ENCODE data around the gene BAZ2B.
A peak's percentile ranks its signal among the peaks of the same experiment; 100 is the strongest.
"Not testable (repeated sequence)": the region's sequence is repeated elsewhere in the genome, so short reads cannot be mapped to it uniquely, and the experiment has no call there.

Gene BAZ2B

GRCh38 chr2:159616286-159616701 lies at the start of gene BAZ2B:
TSS of gene BAZ2B (minus strand) at chr2:159616548. CDS start at chr2:159478719, 137,829 bp downstream.
- peak; percentile 12 for DNase-seq

- DNase-seq = no peak
Observed at GRCh38 chr2:159661286-159661685, 44.9 kb upstream of the BAZ2B start.

DNA sequence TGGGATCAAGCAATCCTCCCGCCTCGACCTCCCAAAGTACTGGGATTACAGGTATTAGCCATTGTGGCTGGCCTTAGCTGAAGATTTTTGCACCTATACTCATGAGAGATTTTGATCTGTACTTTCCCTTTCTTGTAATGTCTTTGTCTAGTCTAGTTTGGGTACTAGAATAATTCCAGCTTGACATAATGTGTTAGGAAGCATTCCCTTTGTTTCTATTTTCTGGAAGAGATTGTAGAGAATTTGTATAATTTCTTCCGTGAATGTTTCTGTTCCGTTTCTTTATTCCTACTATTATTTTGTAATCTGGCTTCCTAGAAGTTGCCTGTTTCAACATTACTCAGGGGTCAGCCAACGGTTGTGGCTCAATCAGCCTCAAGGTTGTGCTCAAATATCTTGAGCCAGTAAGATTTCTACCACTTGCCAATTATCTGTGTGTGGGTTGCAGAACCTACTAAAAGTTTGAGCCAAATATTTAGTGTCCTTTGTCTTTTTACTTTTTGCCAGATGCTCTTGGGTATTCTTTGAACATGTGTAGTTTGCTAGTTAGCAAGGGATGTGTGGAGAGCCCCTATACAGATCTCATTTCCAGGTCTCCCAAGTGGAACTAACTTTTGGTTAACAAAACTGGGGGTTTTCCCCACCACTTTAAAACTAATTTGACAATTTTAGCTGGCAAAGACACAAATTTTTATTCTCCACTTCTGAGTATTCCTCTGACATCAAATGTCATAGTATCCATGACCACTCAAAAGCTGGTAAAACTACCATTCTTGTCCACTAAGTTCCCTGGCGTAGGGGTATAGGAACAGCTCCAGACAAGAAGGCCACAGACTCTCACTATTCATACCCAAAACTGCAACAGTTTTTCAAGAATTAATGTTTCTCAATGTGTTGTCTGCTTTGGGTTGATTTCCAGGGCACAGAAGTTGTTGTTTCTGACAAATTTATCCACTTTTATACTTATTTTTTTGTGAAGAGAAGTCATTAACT lies 42.8 kb upstream of the BAZ2B start:
- DNase-seq = no peak

DNA sequence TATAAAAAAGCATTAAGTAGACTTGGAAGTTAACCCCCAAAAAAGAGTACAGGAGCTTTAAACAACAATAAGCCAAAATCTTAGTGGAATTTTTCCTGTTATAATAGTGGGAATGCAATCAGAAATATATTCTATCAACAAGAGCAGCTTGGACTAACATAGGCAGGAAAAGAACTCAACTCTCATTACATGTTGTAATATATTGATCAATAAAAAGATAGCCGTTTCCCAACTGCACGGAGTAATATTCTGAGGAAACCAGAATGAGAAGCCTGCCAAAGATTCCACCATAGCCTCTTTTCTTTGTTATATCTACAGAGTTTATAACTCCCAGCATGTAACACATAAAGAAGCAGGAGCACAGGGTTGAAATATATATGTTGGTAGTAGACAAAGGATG lies 37.6 kb upstream of the BAZ2B start:
- no peak for DNase-seq

- no peak for DNase-seq
Observed at GRCh38 chr2:159651884-159652283, 35.5 kb upstream of the BAZ2B start.

- no peak for DNase-seq
Observed at GRCh38 chr2:159650574-159650973, 34.2 kb upstream of the BAZ2B start.

GRCh38 chr2:159648643-159649042 lies 32.3 kb upstream of the BAZ2B start:
- no peak for DNase-seq

DNA sequence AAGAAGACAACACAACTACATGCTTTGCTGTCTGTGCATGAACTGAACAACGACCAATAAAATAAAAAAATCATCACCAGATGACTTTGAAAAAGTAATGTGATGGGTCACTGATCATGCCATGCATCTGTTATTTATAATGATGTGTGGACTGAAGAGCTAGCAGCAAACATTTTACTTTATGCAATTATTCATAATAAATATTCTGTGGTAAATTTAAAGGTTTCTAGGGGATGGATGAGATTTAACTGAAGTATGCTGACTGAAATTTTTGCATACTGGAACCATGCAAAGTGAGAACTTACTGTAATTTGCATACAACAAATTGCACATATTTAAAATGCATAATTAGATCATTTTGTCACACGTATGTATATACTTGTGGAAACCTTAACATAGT lies 31.3 kb upstream of the BAZ2B start:
- DNase-seq = no peak

DNA sequence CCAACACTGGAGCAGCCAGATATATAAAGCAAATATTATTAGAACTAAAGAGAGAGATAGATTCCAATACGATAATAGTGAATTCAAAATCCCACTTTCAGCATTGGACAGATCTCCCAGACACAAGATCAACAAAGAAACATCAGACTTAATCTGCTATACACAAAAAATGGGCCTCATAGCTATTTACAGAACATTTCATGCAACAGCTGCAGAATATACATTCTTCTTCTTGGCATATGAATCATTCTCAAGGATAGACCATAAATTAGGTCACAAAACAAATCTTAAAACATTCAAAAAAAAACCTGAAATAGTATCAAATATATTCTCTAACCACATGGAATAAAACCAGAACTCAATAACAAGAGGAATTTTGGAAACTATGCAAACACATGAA lies 23.8 kb upstream of the BAZ2B start:
- no peak for DNase-seq

DNA sequence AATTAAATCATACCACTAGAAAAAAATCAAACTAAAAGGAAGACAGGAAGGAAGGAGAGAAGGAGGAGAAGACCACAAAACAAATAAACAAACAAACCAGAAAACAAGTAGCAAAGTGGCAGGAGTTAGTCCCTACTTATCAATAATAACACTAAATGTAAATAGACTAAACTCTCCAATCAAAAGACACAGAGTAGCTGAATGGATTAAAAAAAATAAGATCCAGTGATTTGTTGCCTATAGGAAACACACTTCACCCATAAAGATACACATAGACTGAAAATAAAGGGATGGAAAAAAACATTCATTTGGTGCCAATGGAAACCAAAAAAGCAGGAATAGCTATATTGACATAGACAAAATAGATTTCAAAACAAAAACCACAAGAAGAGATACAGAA lies 23.4 kb upstream of the BAZ2B start:
- no peak for DNase-seq

GRCh38 chr2:159639071-159639470 lies 22.7 kb upstream of the BAZ2B start:
- no peak for DNase-seq

- DNase-seq = no peak
Observed at GRCh38 chr2:159637988-159638501, 21.7 kb upstream of the BAZ2B start.

GRCh38 chr2:159637240-159637639 lies 20.9 kb upstream of the BAZ2B start:
- no peak for DNase-seq

DNA sequence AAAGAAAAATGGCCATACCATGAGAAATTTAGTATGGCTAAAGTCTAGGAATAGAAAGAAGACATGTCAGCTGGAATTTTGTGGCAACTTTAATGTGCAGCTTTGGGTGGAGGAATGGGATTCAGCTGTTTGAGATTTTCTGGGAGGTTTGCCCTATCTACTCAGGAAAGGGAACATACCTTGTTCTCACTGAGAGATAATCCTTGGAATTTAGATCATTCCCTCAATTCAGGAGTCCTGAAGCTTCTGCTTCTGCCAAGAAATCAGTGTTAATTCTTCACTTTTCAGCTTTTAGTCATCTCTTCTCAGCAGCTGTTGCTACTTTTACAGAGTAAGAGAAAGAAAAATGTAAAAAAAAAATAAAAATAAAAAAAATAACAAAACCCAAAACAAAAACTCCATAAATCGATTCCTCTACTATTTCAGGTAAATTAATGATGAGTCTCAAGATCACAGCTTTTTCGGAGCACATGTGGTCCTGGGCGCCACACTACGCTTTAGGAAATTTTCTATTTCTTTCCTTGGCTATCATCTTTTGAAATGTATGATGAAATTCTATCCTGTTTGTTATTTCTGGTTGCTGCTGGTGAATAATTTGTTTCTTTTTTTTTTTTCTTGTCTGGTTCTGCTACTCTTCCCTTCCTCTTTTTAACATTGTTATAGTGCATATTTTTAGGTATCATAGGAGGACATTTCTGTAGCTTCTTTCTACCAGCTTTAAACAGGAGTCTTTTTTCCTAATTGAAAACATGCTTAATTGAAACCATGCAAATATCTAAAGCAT lies 18.9 kb upstream of the BAZ2B start:
- no peak for DNase-seq

- no peak for DNase-seq
Observed at GRCh38 chr2:159633219-159633618, 16.9 kb upstream of the BAZ2B start.

DNA sequence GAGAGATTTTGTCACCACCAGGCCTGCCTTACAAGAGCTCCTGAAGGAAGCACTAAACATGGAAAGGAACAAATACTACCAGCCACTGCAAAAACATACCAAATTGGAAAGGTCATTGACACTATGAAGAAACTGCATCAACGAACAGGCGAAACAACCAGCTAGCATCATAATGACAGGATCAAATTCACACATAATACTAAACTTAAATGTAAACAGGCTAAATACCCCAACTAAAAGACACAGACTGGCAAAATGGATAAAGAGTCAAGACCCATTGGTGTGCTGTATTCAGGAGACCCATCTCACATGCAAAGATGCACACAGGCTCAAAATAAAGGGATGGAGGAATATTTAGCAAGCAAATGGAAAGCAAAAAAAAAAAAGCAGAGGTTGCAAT lies 9.3 kb upstream of the BAZ2B start:
- not testable (repeated sequence) for DNase-seq

DNA sequence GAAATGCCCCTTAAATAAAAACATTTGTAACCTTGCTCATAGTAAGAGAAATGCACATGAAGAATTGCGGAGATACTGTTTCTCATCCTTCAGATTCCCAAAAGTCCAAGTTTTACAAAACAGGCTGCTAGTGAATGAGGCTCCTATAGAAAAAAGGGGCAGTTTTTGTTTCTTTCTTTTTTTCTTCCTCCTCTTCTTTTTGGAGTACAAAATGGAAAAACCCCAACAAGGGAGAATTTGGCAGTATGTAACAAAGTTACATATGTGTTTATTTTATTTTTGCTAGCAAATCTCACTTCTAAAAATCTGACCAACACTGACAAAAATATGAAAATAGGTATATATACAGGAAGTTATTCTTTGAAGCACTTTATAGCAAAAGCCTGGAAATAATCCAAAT lies 7.1 kb upstream of the BAZ2B start:
- no peak for DNase-seq

- DNase-seq = no peak
Observed at GRCh38 chr2:159622966-159623365, 6.6 kb upstream of the BAZ2B start.

- no peak for DNase-seq
Observed at GRCh38 chr2:159620796-159621195, 4.4 kb upstream of the BAZ2B start.

- peak; percentile 67 for DNase-seq
Observed at GRCh38 chr2:159617646-159618045, 1.3 kb upstream of the BAZ2B start.

DNA sequence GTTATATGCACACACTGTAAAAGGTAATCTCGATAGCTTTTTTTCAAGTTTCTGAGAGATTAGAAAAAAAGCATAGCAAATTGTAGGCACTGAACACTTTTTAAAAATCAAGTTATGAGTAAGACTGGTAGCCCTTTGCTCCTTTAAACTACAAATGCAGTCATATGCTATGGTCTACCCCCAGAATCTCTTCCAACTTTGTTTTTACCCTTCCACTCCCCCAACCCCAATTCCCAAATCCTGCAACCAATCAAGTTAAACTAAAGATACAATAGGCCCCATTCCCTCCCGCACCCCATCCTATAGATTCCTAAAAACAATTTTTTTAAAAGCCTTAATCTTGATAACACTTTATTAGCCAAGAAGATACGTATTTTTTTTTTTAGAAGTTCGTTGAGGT lies 752 bp upstream of the BAZ2B start:
- no peak for DNase-seq

DNA sequence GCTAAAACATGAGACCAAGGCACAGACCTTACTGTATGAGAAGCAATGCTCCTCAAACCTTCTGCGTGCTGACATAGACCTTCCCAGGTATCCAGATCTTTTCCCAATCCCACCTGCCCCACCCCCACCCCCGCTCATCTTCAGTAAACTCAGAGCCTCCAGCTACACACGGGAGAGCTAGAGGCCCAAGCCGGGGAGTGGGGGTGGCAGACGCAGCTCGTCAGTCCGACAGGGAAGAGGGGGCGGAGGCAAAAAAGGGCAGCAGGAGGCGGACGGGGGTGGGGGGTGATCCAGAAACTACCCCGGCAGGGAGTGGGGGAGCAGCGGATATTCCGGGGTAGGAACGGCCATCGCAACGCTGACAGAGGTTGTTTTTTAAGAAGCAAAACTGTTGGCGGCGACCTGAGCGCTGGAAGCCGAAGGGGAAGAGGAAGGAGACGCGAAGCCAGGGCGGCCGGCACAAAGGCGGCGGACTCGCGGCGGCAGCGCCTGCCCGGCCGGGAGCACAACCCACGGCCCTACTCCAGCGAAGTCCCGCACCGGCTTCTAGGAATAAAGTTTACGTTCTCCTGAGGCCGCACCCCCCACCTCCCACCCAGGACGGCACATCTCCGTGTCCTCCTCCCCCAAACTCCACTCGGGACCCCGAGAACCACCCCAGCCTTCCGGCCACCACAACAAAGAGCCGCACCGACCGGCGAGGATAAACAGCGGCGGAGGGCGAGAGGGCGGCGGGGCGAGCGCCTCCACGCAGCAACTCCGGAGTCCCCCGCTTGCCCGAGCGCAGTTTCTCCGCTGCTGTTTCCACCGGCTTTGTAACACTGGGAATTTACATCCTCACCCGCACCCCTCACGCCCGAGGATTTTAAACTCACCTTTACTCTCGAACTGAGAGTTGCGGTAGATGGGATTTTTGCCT lies 722 bp downstream of the BAZ2B start:
- DNase-seq = peak; percentile 89

Measured in NCI-H2171 (cell line).